Parathyroid adenoma (tissue), 2 donors: ENCODE results near the gene ARMC9.
"Not testable (repeated sequence)": the region's sequence is repeated elsewhere in the genome, so short reads cannot be mapped to it uniquely, and the experiment has no call there.

Experiments used
- H2AFZ ChIP-seq: fragments of 300-600 bp; sonication (generic); one replicate; pipeline ENCODE4 v1.7.0; 2017; ENCODE audit warnings: antibody characterized with exemption, mild to moderate bottlenecking
- H3K27ac ChIP-seq: fragments of 300-600 bp; sonication (generic); one replicate; pipeline ENCODE4 v1.7.0; 2017
- H3K27me3 ChIP-seq: fragments of 300-600 bp; sonication (generic); one replicate; pipeline ENCODE4 v1.7.0; 2017; ENCODE audit warnings: low read length; ENCODE audit not compliant: control insufficient read depth, insufficient read depth
- H3K36me3 ChIP-seq: fragments of 300-600 bp; sonication (generic); one replicate; pipeline ENCODE4 v1.7.0; 2017; ENCODE audit warnings: low read length; ENCODE audit not compliant: control insufficient read depth, insufficient read depth
- H3K4me1 ChIP-seq: fragments of 300-600 bp; sonication (generic); one replicate; pipeline ENCODE4 v1.7.0; 2017; ENCODE audit warnings: control low read depth
- H3K4me2 ChIP-seq: fragments of 300-600 bp; sonication (generic); one replicate; pipeline ENCODE4 v1.7.0; 2017; ENCODE audit warnings: low read length
- H3K4me3 ChIP-seq: fragments of 300-600 bp; sonication (generic); one replicate; pipeline ENCODE4 v1.7.0; 2017; ENCODE audit warnings: low read depth, low read length
- H3K79me2 ChIP-seq: fragments of 300-600 bp; sonication (generic); one replicate; pipeline ENCODE4 v1.7.0; 2017; ENCODE audit warnings: control low read depth
- H3K9ac ChIP-seq: fragments of 300-600 bp; sonication (generic); one replicate; pipeline ENCODE4 v1.7.0; 2017; ENCODE audit warnings: mild to moderate bottlenecking
- H3K9me3 ChIP-seq: fragments of 300-600 bp; sonication (generic); one replicate; pipeline ENCODE4 v1.7.0; 2017; ENCODE audit warnings: low read length; ENCODE audit not compliant: control insufficient read depth
- CTCF ChIP-seq: fragments of 300-600 bp; sonication (generic); IDR thresholded peaks from one replicate; pipeline ENCODE4 v1.7.0; 2017; ENCODE audit warnings: antibody characterized with exemption, mild to moderate bottlenecking
- donor health status: primary hyperparathyroidism.

ARMC9 gene

GRCh38 chr2:231347638-231348037 lies 149.2 kb downstream of the ARMC9 start:
- H3K4me1 ChIP-seq: no peaks in the 10 kb centered on the region
- no peaks in the 10 kb centered on the region for H3K79me2 ChIP-seq
- no peak overlapping the region for H2AFZ ChIP-seq
- no peaks in the 10 kb centered on the region for H3K36me3 ChIP-seq
- H3K4me2 ChIP-seq: no peak overlapping the region
- no peaks in the 10 kb centered on the region for H3K9me3 ChIP-seq
- TF ChIP-seq CTCF: no peak
- H3K27ac ChIP-seq: no peak overlapping the region
- no peak overlapping the region for H3K9ac ChIP-seq
- H3K27me3 ChIP-seq: no peaks in the 10 kb centered on the region
- no peak overlapping the region for H3K4me3 ChIP-seq

- Histone ChIP-seq H3K4me1 (no peaks in the 10 kb centered on the region), H3K27me3 (no peaks in the 10 kb centered on the region), H3K27ac (no peak overlapping the region), H3K79me2 (no peaks in the 10 kb centered on the region), H3K36me3 (no peaks in the 10 kb centered on the region), H3K9me3 (no peaks in the 10 kb centered on the region), H3K4me3 (no peak overlapping the region), H3K4me2 (no peak overlapping the region), H3K9ac (no peak overlapping the region), H2AFZ (no peak overlapping the region)
- TF ChIP-seq CTCF: no peak
These were observed 149.7 kb downstream of the ARMC9 start for GRCh38 chr2:231348173-231348572.

GRCh38 chr2:231348704-231349373 lies 150.4 kb downstream of the ARMC9 start:
- Histone ChIP-seq H3K36me3 (no peaks in the 10 kb centered on the region), H3K9me3 (no peaks in the 10 kb centered on the region), H3K4me1 (no peaks in the 10 kb centered on the region), H3K79me2 (no peaks in the 10 kb centered on the region), H3K9ac (no peak overlapping the region), H3K27ac (no peak overlapping the region), H3K27me3 (no peaks in the 10 kb centered on the region), H3K4me3 (no peak overlapping the region), H2AFZ (no peak overlapping the region), H3K4me2 (no peak overlapping the region)
- no peak for TF ChIP-seq CTCF

GRCh38 chr2:231349374-231349735 lies 150.9 kb downstream of the ARMC9 start:
- not testable (repeated sequence) for H3K27me3 ChIP-seq, H3K4me3 ChIP-seq, H3K9ac ChIP-seq, H3K79me2 ChIP-seq, H3K27ac ChIP-seq, H3K9me3 ChIP-seq, H3K4me2 ChIP-seq, H3K4me1 ChIP-seq, H2AFZ ChIP-seq, H3K36me3 ChIP-seq

GRCh38 chr2:231351648-231352047 lies 153.2 kb downstream of the ARMC9 start:
- no peaks in the 10 kb centered on the region for H3K79me2 ChIP-seq
- H2AFZ ChIP-seq: no peak overlapping the region
- TF ChIP-seq CTCF: no peak
- H3K9me3 ChIP-seq: no peaks in the 10 kb centered on the region
- no peak overlapping the region for H3K9ac ChIP-seq
- no peak overlapping the region for H3K4me3 ChIP-seq
- H3K4me2 ChIP-seq: no peak overlapping the region
- no peaks in the 10 kb centered on the region for H3K36me3 ChIP-seq
- H3K27ac ChIP-seq: no peak overlapping the region
- H3K27me3 ChIP-seq: no peaks in the 10 kb centered on the region
- no peaks in the 10 kb centered on the region for H3K4me1 ChIP-seq
